HepG2 (cell line): ENCODE results near the gene SSC5D. TPM values are rescaled to one million over a fixed set of nuclear protein-coding genes. Genes with fewer than 3 reads are reported as not detected.

Source experiments
- AGO1 ChIP-seq: fragments of 200-400 bp; formaldehyde crosslinking; IDR thresholded peaks from 2 replicates; pipeline ENCODE4 v1.6.1; 2017; ENCODE audit warnings: mild to moderate bottlenecking, low read depth, low read length, moderate library complexity; ENCODE audit not compliant: poor library complexity, severe bottlenecking
- ATF7-NPFF ChIP-seq: sonication (generic); formaldehyde crosslinking; IDR thresholded peaks from 2 replicates; pipeline ENCODE4 v1.8.1; 2023; ENCODE audit warnings: mild to moderate bottlenecking, low read depth, missing genetic modification reagents, moderate library complexity
- CCDC6 ChIP-seq: sonication (generic); formaldehyde crosslinking; IDR thresholded peaks from 2 replicates; pipeline ENCODE4 v1.8.1; 2022; ENCODE audit warnings: mild to moderate bottlenecking, missing genetic modification reagents, moderate library complexity
- GMEB1 ChIP-seq: sonication (generic); formaldehyde crosslinking; IDR thresholded peaks from 2 replicates; pipeline ENCODE4 v1.5.1; 2020; ENCODE audit warnings: missing genetic modification reagents, mild to moderate bottlenecking, borderline replicate concordance
- GPN1 ChIP-seq: sonication (generic); formaldehyde crosslinking; IDR thresholded peaks from 2 replicates; pipeline ENCODE4 v1.5.1; 2020; ENCODE audit warnings: missing genetic modification reagents, borderline replicate concordance
- ISX ChIP-seq: sonication (generic); formaldehyde crosslinking; conservative IDR thresholded peaks from 2 replicates; pipeline ENCODE4 v1.5.0; 2020; ENCODE audit warnings: missing genetic modification reagents
- KDM2A ChIP-seq: sonication (generic); formaldehyde crosslinking; IDR thresholded peaks from 2 replicates; pipeline ENCODE4 v1.4.0; 2020; ENCODE audit warnings: low read depth, missing genetic modification reagents, borderline replicate concordance
- KDM5A ChIP-seq: fragments of 200-600 bp; sonication (generic); IDR thresholded peaks from 2 replicates; pipeline ENCODE4 v1.7.0; 2018; ENCODE audit warnings: antibody characterized with exemption, mild to moderate bottlenecking, low read length, borderline replicate concordance
- NR2F1 ChIP-seq, 2 experiments: fragments of 450-650 bp in 1 of 2; formaldehyde crosslinking in 1 of 2; IDR thresholded peaks; 2 replicates each; pipeline versions ENCODE4 v1.5.0 to v1.6.1; 2016 to 2020; ENCODE audit warnings: mild to moderate bottlenecking in 1 of 2, missing compliant biosample characterization in 1 of 2, missing genetic modification reagents in 1 of 2, moderate library complexity in 1 of 2
- RARG ChIP-seq: sonication (generic); formaldehyde crosslinking; IDR thresholded peaks from 2 replicates; pipeline ENCODE4 v1.4.0; 2020; ENCODE audit warnings: low read depth, mild to moderate bottlenecking, missing genetic modification reagents
- RBFOX2 ChIP-seq: fragments of 200-400 bp; formaldehyde crosslinking; IDR thresholded peaks from 2 replicates; pipeline ENCODE4 v1.6.1; 2017; ENCODE audit warnings: low read depth, mild to moderate bottlenecking, low read length
- SETDB1 ChIP-seq: sonication (generic); formaldehyde crosslinking; IDR thresholded peaks from 2 replicates; pipeline ENCODE4 v1.5.1; 2020; ENCODE audit warnings: missing genetic modification reagents, mild to moderate bottlenecking, borderline replicate concordance
- SNAPC2 ChIP-seq: sonication (generic); formaldehyde crosslinking; IDR thresholded peaks from 2 replicates; pipeline ENCODE4 v1.8.1; 2022; ENCODE audit warnings: mild to moderate bottlenecking, missing genetic modification reagents
- ZNF432 ChIP-seq: sonication (generic); formaldehyde crosslinking; IDR thresholded peaks from 2 replicates; pipeline ENCODE4 v1.5.0; 2020; ENCODE audit warnings: missing genetic modification reagents, mild to moderate bottlenecking, borderline replicate concordance
- ZNF567 ChIP-seq: sonication (generic); formaldehyde crosslinking; IDR thresholded peaks from 2 replicates; pipeline ENCODE4 v1.8.1; 2023; ENCODE audit warnings: mild to moderate bottlenecking, missing genetic modification reagents, borderline replicate concordance
- ZNF660 ChIP-seq: sonication (generic); formaldehyde crosslinking; IDR thresholded peaks from 2 replicates; pipeline ENCODE4 v1.5.1; 2020; ENCODE audit warnings: mild to moderate bottlenecking, low read depth, missing genetic modification reagents, borderline replicate concordance
- polyA plus RNA-seq, 8 experiments: library from polyadenylated mRNA; depleted of rRNA in 3 of 8; stranded (reverse) in 7 of 8; unstranded in 1 of 8; fragments of >200 nt; fragmentation: Illumina TruSeq in 4 of 8; extraction: Trizol in 4 of 8; gene quantifications; 2 replicates each; pipeline versions ENCODE4 v1.2.1 to v1.2.3, GENCODE V29; 2011 to 2016; ENCODE audit warnings: low read depth in 4 of 8, missing spikeins in 1 of 8, mixed read lengths in 1 of 8; ENCODE audit not compliant: insufficient read depth in 1 of 8
- total RNA-seq, 5 experiments: library from RNA; depleted of rRNA; stranded (reverse); fragments of >200 nt; fragmentation: Illumina TruSeq; extraction: Trizol; gene quantifications; 2 replicates each; pipeline ENCODE4 v1.2.3, GENCODE V29; 2016; ENCODE audit warnings: low read depth in 1 of 5
- TF ChIP-seq, protein P1 (sequence below): sonication (generic); formaldehyde crosslinking; IDR thresholded peaks from 2 replicates; pipeline ENCODE4 v1.9.0; 2021; ENCODE audit warnings: missing genetic modification reagents, mild to moderate bottlenecking, borderline replicate concordance
- TF ChIP-seq, protein P2 (sequence below): sonication (generic); formaldehyde crosslinking; IDR thresholded peaks from 2 replicates; pipeline ENCODE4 v1.4.0; 2020; ENCODE audit warnings: missing genetic modification reagents, low read depth, mild to moderate bottlenecking, borderline replicate concordance

The SSC5D gene
- total and polyA plus RNA-seq, 2 of the 13 experiments (the other 11 are each of a cell fraction or from before 2014, with no cell fraction given) = not detected

GRCh38 chr19:55451965-55452748, 36.1 kb upstream of the SSC5D start (continued):
- TF ChIP-seq ATF7-NPFF = no peak
- TF ChIP-seq NR2F1 (CRISPR knock-in tag; IDR thresholded peaks at IDR 0.05) = no peak
- no peak for TF ChIP-seq ZNF432 (CRISPR knock-in tag)
- no peak for TF ChIP-seq GPN1 (CRISPR knock-in tag)
- no peak for TF ChIP-seq ZNF660 (CRISPR knock-in tag)
- TF ChIP-seq RARG (CRISPR knock-in tag) = no peak
- TF ChIP-seq ISX (CRISPR knock-in tag) = no peak
- TF ChIP-seq CCDC6 (CRISPR knock-in tag) = no peak
- TF ChIP-seq SNAPC2 (CRISPR knock-in tag) = no peak
- peak; percentile 70 for TF ChIP-seq AGO1
- TF ChIP-seq SETDB1 (CRISPR knock-in tag) = no peak
- TF ChIP-seq ZNF567 (CRISPR knock-in tag) = no peak
- no peak for TF ChIP-seq KDM5A
- TF ChIP-seq, protein P1, sequence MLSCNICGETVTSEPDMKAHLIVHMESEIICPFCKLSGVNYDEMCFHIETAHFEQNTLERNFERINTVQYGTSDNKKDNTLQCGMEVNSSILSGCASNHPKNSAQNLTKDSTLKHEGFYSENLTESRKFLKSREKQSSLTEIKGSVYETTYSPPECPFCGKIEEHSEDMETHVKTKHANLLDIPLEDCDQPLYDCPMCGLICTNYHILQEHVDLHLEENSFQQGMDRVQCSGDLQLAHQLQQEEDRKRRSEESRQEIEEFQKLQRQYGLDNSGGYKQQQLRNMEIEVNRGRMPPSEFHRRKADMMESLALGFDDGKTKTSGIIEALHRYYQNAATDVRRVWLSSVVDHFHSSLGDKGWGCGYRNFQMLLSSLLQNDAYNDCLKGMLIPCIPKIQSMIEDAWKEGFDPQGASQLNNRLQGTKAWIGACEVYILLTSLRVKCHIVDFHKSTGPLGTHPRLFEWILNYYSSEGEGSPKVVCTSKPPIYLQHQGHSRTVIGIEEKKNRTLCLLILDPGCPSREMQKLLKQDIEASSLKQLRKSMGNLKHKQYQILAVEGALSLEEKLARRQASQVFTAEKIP = no peak
- TF ChIP-seq KDM2A (CRISPR knock-in tag) = peak; percentile 28; the same call in 1 of the 2 replicates
- TF ChIP-seq, protein P2, sequence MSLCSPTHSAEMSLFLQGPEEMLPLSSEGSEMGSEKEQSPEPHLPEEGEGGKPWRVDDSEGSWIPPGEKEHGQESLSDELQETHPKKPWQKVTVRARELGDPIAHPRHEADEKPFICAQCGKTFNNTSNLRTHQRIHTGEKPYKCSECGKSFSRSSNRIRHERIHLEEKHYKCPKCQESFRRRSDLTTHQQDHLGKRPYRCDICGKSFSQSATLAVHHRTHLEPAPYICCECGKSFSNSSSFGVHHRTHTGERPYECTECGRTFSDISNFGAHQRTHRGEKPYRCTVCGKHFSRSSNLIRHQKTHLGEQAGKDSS (CRISPR knock-in tag) = no peak
- TF ChIP-seq GMEB1 = no peak
- 0 out of 2 replicates have a peak, but pooled peaks have one; percentile 7 for TF ChIP-seq RBFOX2
